ENCODE results near the gene KCNH5. TPM values are rescaled to one million over a fixed set of nuclear protein-coding genes. Genes with fewer than 3 reads are reported as not detected.

KCNH5 gene
- total and polyA plus RNA-seq, 2 of the 13 experiments (the other 11 are each of a cell fraction or from before 2014, with no cell fraction given), result not detected

- intact Hi-C loops (cut with micrococcal nuclease; ENCODE audit: unreplicated experiment) (no loop called here), in situ Hi-C loops (cut with HindIII; ENCODE audit: extremely low pct_ligation_motif_present, low pct_unique_long_range_greater_than_20kb) (no loop called here)
- TF ChIP-seq HNRNPK (IDR thresholded peaks at IDR 0.05; ENCODE audit: low read depth, low read length, poor library complexity, severe bottlenecking), result peak; percentile 93
- TF ChIP-seq, protein P1, sequence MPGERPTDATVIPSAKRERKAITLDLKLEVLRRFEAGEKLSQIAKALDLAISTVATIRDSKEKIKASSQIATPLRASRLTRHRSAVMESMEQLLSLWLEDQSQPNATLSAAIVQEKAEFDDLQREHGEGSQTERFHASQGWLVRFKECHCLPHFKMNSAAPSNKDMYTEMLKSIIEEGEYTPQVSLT (CRISPR knock-in tag; IDR thresholded peaks at IDR 0.05; ENCODE audit: borderline replicate concordance, low read depth), result no peak
- TF ChIP-seq PCBP1 (IDR thresholded peaks at IDR 0.05; ENCODE audit: borderline replicate concordance, low read depth, low read length), result 0 out of 2 replicates have a peak, but pooled peaks have one; percentile 40
- ATAC-seq, result no peak
- Histone ChIP-seq H3K9ac (ENCODE audit: insufficient read depth, low read depth, low read length) (no peak overlapping the region), H3K4me2 (ENCODE audit: low read depth, low read length) (no peak overlapping the region), H3K79me2 (ENCODE audit: insufficient read depth, low read length) (no peaks in the 10 kb centered on the region), H3K36me3 (replicated peaks in 1 of 2; ENCODE audit: control insufficient read depth in 1 of 2, insufficient read depth in 2 of 2, low read length in 2 of 2) (no peaks in the 10 kb centered on the region), H3K9me3 (ENCODE audit: low read length) (no peaks in the 10 kb centered on the region), H3K27me3 (ENCODE audit: control insufficient read depth in 1 of 2, insufficient read depth in 2 of 2, low read length in 2 of 2) (no peaks in the 10 kb centered on the region), H3K4me1 (ENCODE audit: insufficient read depth, low read length) (no peaks in the 10 kb centered on the region), H2AFZ (ENCODE audit: low read length) (no peak overlapping the region), H3K4me3 (replicated peaks in 1 of 3; ENCODE audit: insufficient read depth in 1 of 3, low read depth in 2 of 3, low read length in 3 of 3) (no peak overlapping the region), H3K27ac (ENCODE audit: extremely low read length, insufficient read depth, low read length) (no peak overlapping the region), H4K20me1 (ENCODE audit: insufficient read depth, low read length) (no peaks in the 10 kb centered on the region)
- POLR2A ChIA-PET, result no interaction called here
- no TSS peak for BruUV-seq (replicated peaks)
- no peak for FAIRE-seq
- 45% methylated on average over 5 of the region's 5 CpGs for WGBS (ENCODE audit: low lambda C conversion rate)
- DNase-seq (ENCODE audit: low spot score), result no peak
- CTCF ChIA-PET (ENCODE audit: low intra/inter-chr PET ratio, low total read pairs), result no interaction called here
These were observed 46.2 kb upstream of the KCNH5 start for GRCh38 chr14:63091394-63091996.

DNA sequence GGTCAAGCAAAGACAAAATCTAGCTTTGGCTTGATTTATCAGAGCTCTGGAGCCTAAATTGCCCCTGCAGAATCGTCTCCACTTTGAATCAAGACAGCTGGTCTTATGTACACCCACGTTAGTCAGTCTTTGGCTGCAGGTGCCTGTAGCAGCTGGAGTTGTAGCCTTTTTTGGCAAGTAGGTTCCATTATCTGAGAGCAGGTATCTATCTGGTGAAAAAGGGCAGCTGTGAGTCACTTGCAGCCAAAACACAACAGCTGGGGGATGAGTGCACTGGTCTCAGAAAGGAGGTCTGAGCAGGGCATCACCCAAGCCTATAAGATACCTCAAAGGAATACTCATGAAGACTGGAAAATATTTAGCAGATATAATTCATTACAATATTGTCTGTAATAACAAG is 43.6 kb upstream of the KCNH5 start:
- WGBS (ENCODE audit: low lambda C conversion rate), result 4% methylated on average over 2 of the region's 2 CpGs
- H3K9me3 ChIP-seq (ENCODE audit: low read length), result no peaks in the 10 kb centered on the region
- H3K79me2 ChIP-seq (ENCODE audit: insufficient read depth, low read length), result no peaks in the 10 kb centered on the region
- BruUV-seq (replicated peaks), result no TSS peak
- H3K4me1 ChIP-seq (ENCODE audit: insufficient read depth, low read length), result no peaks in the 10 kb centered on the region
- H3K27me3 ChIP-seq (ENCODE audit: control insufficient read depth in 1 of 2, insufficient read depth in 2 of 2, low read length in 2 of 2), result no peaks in the 10 kb centered on the region
- TF ChIP-seq RFXANK (CRISPR knock-in tag; IDR thresholded peaks at IDR 0.05), result no peak
- TF ChIP-seq ZMAT3 (CRISPR knock-in tag; conservative IDR thresholded peaks at IDR 0.05), result no peak
- no peak for TF ChIP-seq ZNF556 (CRISPR knock-in tag; IDR thresholded peaks at IDR 0.05; ENCODE audit: borderline replicate concordance)
- FAIRE-seq, result no peak
- no peak for ATAC-seq
- POLR2A ChIA-PET, result no interaction called here
- no peak overlapping the region for H3K9ac ChIP-seq (ENCODE audit: insufficient read depth, low read depth, low read length)
- no peak overlapping the region for H3K4me2 ChIP-seq (ENCODE audit: low read depth, low read length)
- no peak overlapping the region for H2AFZ ChIP-seq (ENCODE audit: low read length)
- no peak for DNase-seq (ENCODE audit: low spot score)
- H3K4me3 ChIP-seq (replicated peaks in 1 of 3; ENCODE audit: insufficient read depth in 1 of 3, low read depth in 2 of 3, low read length in 3 of 3), result no peak overlapping the region
- no peak overlapping the region for H3K27ac ChIP-seq (ENCODE audit: extremely low read length, insufficient read depth, low read length)
- no peaks in the 10 kb centered on the region for H3K36me3 ChIP-seq (replicated peaks in 1 of 2; ENCODE audit: control insufficient read depth in 1 of 2, insufficient read depth in 2 of 2, low read length in 2 of 2)
- in situ Hi-C loops (cut with HindIII; ENCODE audit: extremely low pct_ligation_motif_present, low pct_unique_long_range_greater_than_20kb), result no loop called here
- no peaks in the 10 kb centered on the region for H4K20me1 ChIP-seq (ENCODE audit: insufficient read depth, low read length)
- CTCF ChIA-PET (ENCODE audit: low intra/inter-chr PET ratio, low total read pairs), result no interaction called here
- intact Hi-C loops (cut with micrococcal nuclease; ENCODE audit: unreplicated experiment), result no loop called here
